IPS-18c (cell line): ENCODE measurements around the gene TLX1.
A peak's percentile ranks its signal among the peaks of the same experiment; 100 is the strongest.

ENCODE experiments used
- H3K4me3 ChIP-seq: 2 replicates; pipeline ENCODE4 v1.7.0; 2013; ENCODE audit warnings: low read depth, mild to moderate bottlenecking, low read length, moderate library complexity; ENCODE audit not compliant: insufficient read depth
- H3K9me3 ChIP-seq: one replicate; pipeline ENCODE4 v1.6.1; 2013; ENCODE audit warnings: mild to moderate bottlenecking, low read length, moderate library complexity; ENCODE audit not compliant: control insufficient read depth, insufficient read depth

TLX1 gene

DNA sequence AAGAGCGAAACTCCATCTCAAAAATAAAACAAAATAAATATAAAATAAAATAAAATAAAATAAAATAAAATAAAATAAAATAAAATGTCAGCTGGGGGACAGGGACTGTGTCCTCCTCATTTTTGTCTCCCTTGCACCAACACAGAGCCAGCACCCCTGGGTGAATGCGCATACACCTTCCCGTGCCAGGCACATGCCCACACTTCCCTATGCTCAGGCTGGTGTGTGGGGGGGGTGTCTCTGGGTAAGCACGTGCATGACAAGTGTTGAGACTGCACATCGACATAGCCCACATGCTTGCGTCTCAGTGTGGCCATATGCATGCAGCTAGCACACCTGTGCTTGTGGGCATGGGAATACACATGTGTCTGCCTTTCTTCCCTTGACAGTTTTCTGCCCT lies 24.7 kb upstream of the TLX1 start:
- H3K9me3 ChIP-seq, result no peaks in the 10 kb centered on the region
- no peak overlapping the region for H3K4me3 ChIP-seq

- H3K9me3 ChIP-seq, result no peaks in the 10 kb centered on the region
- H3K4me3 ChIP-seq, result no peak overlapping the region
Measured at GRCh38 chr10:101107771-101108170, 23.3 kb upstream of the TLX1 start.

DNA sequence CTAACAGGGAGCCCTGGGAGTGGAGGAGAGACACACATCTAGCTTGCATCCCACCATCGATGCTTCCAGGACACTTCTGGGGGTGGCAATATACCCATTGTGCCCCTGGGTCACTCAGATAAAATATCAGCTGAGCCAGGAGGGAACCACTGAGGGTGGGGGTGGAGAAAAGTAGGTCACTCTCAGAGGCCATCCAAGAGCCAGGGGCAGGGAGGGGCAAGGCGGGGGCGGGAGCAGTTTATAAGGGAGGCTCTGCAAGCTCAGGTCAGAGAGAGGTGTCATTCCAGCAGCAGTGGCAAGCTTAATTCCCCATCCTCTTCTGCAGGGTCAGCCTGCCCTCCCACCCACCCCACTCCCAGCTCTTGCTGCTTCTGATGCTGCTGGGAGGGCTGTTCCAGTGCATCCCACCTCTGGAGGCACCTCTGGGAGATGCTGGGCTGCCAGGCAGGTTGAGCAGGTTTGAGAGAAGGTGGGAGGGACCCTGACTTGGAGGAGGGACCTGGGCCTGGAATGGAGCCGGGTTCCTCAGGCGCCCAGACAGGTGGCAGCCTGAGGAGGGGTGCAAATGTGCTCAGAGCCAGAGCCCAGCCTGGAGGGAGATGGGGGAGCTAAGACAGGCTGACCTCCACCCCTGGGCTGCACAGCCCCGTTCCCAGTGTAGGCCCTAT lies 20.1 kb upstream of the TLX1 start:
- no peaks in the 10 kb centered on the region for H3K9me3 ChIP-seq
- H3K4me3 ChIP-seq, result no peak overlapping the region

DNA sequence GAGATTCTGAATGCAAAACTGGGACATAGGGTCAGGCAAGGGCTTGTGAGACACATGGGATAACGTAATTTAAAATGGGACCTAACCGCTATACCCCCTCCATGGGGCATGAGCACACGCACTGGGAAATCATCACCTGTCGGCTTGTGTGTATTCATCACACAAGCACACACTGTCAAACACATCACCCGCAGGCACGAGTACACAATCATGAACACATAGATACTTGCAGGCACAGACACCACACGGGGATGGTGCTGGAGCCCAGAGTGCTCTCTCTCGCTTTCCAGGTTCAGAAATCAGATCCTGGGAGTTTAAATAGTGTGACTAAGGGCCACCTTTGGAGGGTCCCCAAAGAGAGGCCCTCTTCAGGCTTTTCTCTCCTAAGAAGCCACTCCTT lies 19.6 kb upstream of the TLX1 start:
- Histone ChIP-seq H3K9me3 (peaks cover 2% of the 10 kb centered on the region), H3K4me3 (no peak overlapping the region)

GRCh38 chr10:101112799-101113594 lies 18.1 kb upstream of the TLX1 start:
- Histone ChIP-seq H3K9me3 (peaks cover 2% of the 10 kb centered on the region), H3K4me3 (no peak overlapping the region)

DNA sequence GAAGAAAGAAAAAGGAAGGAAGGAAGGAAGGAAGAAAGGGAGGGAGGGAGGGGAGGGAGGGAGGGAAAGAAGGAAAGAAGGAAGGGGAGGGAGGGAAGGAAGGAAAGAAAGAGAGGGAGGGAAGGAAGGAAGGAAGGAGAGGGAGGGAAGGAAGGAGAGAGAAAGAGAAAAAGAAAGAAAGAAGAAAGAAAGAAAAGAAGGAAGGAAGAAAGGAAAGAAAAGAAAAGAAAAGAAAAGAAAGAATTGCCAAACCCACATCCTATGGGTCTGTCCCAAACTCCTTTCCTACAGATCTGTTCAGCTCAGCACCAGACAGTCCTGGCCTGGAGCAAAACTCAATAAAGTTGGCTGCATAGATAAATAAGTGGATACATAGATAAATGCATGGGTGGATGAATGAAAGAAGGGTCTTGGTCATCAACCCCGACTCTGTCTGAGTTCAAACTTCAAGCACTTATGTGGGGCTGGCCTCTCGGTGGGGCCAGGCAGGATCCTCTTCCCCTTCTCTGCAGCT lies 17.2 kb upstream of the TLX1 start:
- H3K4me3 ChIP-seq, result no peak overlapping the region

DNA sequence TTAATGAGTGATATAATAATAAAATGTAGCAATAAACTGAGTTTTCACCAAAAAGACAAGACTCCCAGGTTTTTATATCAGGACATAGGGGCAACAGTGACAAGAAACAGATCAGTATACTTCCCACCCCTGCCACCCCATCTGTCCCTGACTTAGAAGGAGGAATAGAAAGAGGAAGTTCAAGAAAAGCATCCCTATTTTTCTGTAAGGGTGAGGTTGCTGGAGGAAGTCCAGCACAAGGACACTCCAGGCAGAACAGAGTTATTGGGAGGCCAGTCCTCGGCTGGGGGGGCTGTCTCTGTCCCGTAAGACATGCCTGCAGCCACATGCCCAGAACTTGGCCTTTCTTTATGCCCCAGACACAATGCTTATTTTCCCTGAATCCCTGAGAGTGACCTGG lies 16.5 kb upstream of the TLX1 start:
- peaks cover 2% of the 10 kb centered on the region for H3K9me3 ChIP-seq
- no peak overlapping the region for H3K4me3 ChIP-seq

More for the DNA sequence above, 17.2 kb upstream of the TLX1 start:
- H3K9me3 ChIP-seq, result peaks cover 2% of the 10 kb centered on the region

DNA sequence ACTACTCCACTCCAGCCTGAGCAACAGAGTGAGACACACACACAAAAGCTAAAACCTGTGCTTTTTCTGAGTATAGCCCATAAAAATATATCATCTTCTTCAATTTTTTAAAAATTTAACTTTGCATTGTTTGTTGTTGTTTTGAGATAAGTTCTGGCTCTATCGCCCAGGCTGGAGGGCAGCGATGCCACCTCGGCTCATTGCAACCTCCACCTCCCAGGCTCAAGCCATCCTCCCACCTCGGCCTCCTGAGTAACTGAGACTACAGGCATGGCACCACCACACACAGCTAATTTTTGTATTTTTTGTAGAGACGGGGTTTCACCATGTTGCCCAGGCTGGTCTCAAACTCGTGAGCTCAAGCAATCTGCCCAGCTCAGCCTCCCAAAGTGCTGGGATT lies 14.3 kb upstream of the TLX1 start:
- peaks cover 4% of the 10 kb centered on the region for H3K9me3 ChIP-seq
- H3K4me3 ChIP-seq, result no peak overlapping the region

- peaks cover 4% of the 10 kb centered on the region for H3K9me3 ChIP-seq
- no peak overlapping the region for H3K4me3 ChIP-seq
Measured at GRCh38 chr10:101118031-101118430, 13.1 kb upstream of the TLX1 start.

GRCh38 chr10:101120520-101120883 lies 10.6 kb upstream of the TLX1 start:
- peaks cover 4% of the 10 kb centered on the region for H3K9me3 ChIP-seq
- no peak overlapping the region for H3K4me3 ChIP-seq

- Histone ChIP-seq H3K9me3 (peaks cover 4% of the 10 kb centered on the region), H3K4me3 (peak overlapping the region; percentile 30)
Measured at GRCh38 chr10:101120884-101121653, 10.0 kb upstream of the TLX1 start.

GRCh38 chr10:101121654-101122031 lies 9.5 kb upstream of the TLX1 start:
- Histone ChIP-seq H3K4me3 (peak overlapping the region; percentile 3; the same call in 1 of the 2 replicates), H3K9me3 (peaks cover 2% of the 10 kb centered on the region)

GRCh38 chr10:101122270-101123084 lies 8.6 kb upstream of the TLX1 start:
- Histone ChIP-seq H3K9me3 (peaks cover 2% of the 10 kb centered on the region), H3K4me3 (no peak overlapping the region)

- peaks cover 4% of the 10 kb centered on the region for H3K9me3 ChIP-seq
- peak overlapping the region; percentile 26; the same call in 1 of the 2 replicates for H3K4me3 ChIP-seq
Measured at GRCh38 chr10:101123085-101123814, 7.8 kb upstream of the TLX1 start.

GRCh38 chr10:101123815-101124617 lies 7.1 kb upstream of the TLX1 start:
- Histone ChIP-seq H3K4me3 (no peak overlapping the region), H3K9me3 (peaks cover 4% of the 10 kb centered on the region)

DNA sequence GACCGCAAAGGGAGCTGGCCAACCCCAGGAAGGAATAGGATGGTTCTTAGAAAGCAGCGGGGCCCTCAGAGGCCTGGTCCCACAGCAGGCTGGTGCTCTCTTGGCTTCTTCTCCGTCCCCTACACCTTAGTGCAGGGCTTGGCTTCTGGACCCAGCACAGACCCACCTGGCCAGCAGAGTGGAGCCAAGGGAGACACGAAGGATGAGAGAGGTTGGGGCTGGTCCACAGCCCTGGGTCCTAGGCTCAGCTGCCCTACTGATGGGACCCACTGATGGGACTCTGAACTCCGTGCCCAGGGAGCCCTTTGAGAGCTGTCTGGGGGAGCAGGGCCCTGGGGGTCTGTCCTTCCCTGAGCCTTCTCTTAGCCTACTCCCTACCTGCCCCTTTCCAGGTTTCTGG lies 6.2 kb upstream of the TLX1 start:
- Histone ChIP-seq H3K9me3 (peaks cover 4% of the 10 kb centered on the region), H3K4me3 (no peak overlapping the region)
